Measurements from ENCODE around the gene PTPRG.

Gene PTPRG

DNA sequence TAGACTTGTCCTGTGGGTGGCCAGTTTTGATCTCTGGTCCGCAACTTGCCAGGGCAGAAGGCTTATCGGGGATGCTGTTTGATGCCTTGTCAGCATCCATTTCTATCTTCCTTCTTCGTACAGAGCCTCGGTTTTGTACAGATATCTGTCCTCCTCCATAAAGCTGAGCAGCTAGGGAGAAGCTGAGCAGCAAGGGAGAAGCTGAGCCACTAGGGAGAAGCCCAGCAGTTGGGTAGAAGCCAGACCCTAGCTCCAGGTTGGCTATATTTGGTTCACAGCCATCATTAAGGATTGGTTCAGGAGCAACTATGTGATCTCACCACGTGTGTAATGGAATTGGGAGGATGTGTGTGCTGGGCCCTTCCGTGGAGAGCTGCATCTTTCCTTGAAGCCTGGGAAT is 46.7 kb downstream of the PTPRG start:
- Histone ChIP-seq H3K27ac (ENCODE audit: low read depth, low read length) (no peak overlapping the region), H3K36me3 (ENCODE audit: insufficient read depth, low read length) (peaks cover 31% of the 10 kb centered on the region), H3K27me3 (ENCODE audit: insufficient read depth, low read length) (no peaks in the 10 kb centered on the region), H3K4me1 (ENCODE audit: insufficient read depth, low read length) (0 out of 2 replicates have a peak, but pooled peaks cover 5% of the 10 kb centered on the region), H3K9ac (ENCODE audit: low read depth, low read length) (no peak overlapping the region), H3K4me3 (ENCODE audit: low read length) (no peak overlapping the region), H3K9me3 (ENCODE audit: insufficient read depth, low read depth, low read length) (peaks cover 1% of the 10 kb centered on the region; the same call in 1 of the 2 replicates)
- WGBS, result 94% methylated on average over 6 of the region's 6 CpGs

- H3K27ac ChIP-seq (ENCODE audit: low read depth, low read length), result no peak overlapping the region
- no peaks in the 10 kb centered on the region for H3K27me3 ChIP-seq (ENCODE audit: insufficient read depth, low read length)
- no peak overlapping the region for H3K4me3 ChIP-seq (ENCODE audit: low read length)
- WGBS, result 83% methylated on average over 5 of the region's 5 CpGs
- no peak overlapping the region for H3K9ac ChIP-seq (ENCODE audit: low read depth, low read length)
- H3K9me3 ChIP-seq (ENCODE audit: insufficient read depth, low read depth, low read length), result no peaks in the 10 kb centered on the region
- H3K36me3 ChIP-seq (ENCODE audit: insufficient read depth, low read length), result peaks cover 26% of the 10 kb centered on the region
- 0 out of 2 replicates have a peak, but pooled peaks cover 5% of the 10 kb centered on the region for H3K4me1 ChIP-seq (ENCODE audit: insufficient read depth, low read length)
Observed at GRCh38 chr3:61608711-61609110, 47.3 kb downstream of the PTPRG start.

- H3K27ac ChIP-seq (ENCODE audit: low read depth, low read length), result no peak overlapping the region
- H3K27me3 ChIP-seq (ENCODE audit: insufficient read depth, low read length), result no peaks in the 10 kb centered on the region
- no peak overlapping the region for H3K9ac ChIP-seq (ENCODE audit: low read depth, low read length)
- peaks cover 23% of the 10 kb centered on the region for H3K36me3 ChIP-seq (ENCODE audit: insufficient read depth, low read length)
- H3K4me3 ChIP-seq (ENCODE audit: low read length), result no peak overlapping the region
- 96% methylated on average over 3 of the region's 3 CpGs for WGBS
- 0 out of 2 replicates have a peak, but pooled peaks cover 5% of the 10 kb centered on the region for H3K4me1 ChIP-seq (ENCODE audit: insufficient read depth, low read length)
- H3K9me3 ChIP-seq (ENCODE audit: insufficient read depth, low read depth, low read length), result no peaks in the 10 kb centered on the region
Observed at GRCh38 chr3:61610316-61610715, 48.9 kb downstream of the PTPRG start.

GRCh38 chr3:61612211-61613194 is 51.1 kb downstream of the PTPRG start:
- no peaks in the 10 kb centered on the region for H3K9me3 ChIP-seq (ENCODE audit: insufficient read depth, low read depth, low read length)
- H3K27ac ChIP-seq (ENCODE audit: low read depth, low read length), result no peak overlapping the region
- WGBS, result 85% methylated on average over 12 of the region's 13 CpGs
- peaks cover 10% of the 10 kb centered on the region for H3K4me1 ChIP-seq (ENCODE audit: insufficient read depth, low read length)
- H3K4me3 ChIP-seq (ENCODE audit: low read length), result no peak overlapping the region
- H3K36me3 ChIP-seq (ENCODE audit: insufficient read depth, low read length), result peaks cover 20% of the 10 kb centered on the region
- no peaks in the 10 kb centered on the region for H3K27me3 ChIP-seq (ENCODE audit: insufficient read depth, low read length)
- H3K9ac ChIP-seq (ENCODE audit: low read depth, low read length), result no peak overlapping the region

DNA sequence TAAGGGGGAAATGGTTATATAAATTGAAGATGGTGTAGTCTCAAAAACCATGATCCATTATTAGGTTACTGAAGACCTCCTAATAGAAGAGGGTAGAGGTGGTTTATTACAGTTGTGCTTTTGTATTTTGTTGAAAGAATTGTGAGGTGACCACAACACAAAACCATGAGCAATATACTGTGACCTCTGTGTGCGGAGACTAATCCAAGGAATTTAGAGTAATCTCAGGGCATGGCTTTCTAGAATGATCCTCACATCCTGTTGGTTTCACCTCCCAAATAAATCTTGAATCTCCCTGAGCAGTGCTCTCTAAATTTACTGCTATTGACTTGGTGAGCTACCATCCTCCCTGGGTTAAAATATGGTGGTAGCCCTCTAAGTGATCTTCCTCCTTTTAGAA is 52.3 kb downstream of the PTPRG start:
- H3K27me3 ChIP-seq (ENCODE audit: insufficient read depth, low read length), result no peaks in the 10 kb centered on the region
- H3K9ac ChIP-seq (ENCODE audit: low read depth, low read length), result no peak overlapping the region
- peaks cover 11% of the 10 kb centered on the region for H3K4me1 ChIP-seq (ENCODE audit: insufficient read depth, low read length)
- H3K36me3 ChIP-seq (ENCODE audit: insufficient read depth, low read length), result peaks cover 28% of the 10 kb centered on the region
- WGBS, result 100% methylated on average over 1 of the region's 1 CpG
- no peak overlapping the region for H3K4me3 ChIP-seq (ENCODE audit: low read length)
- no peaks in the 10 kb centered on the region for H3K9me3 ChIP-seq (ENCODE audit: insufficient read depth, low read depth, low read length)
- no peak overlapping the region for H3K27ac ChIP-seq (ENCODE audit: low read depth, low read length)

DNA sequence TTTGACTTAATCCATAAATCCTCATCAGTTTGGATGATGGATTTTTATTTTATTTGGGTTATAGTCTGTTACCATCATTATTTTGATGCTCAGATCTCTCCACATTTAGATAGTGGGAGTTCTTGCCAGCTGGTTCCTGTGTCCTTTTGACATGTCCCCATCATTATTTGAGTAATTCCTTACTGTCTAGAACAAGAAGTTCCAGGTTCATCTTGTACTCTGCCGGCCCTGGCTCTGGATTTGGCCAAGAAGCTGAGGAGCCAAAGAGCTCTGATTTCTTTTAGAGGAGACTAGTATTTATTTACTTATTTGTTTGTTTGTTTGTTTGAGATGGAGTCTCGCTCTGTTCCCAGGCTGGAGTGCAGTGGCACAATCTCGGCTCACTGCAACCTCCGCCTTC is 54.3 kb downstream of the PTPRG start:
- Histone ChIP-seq H3K4me1 (ENCODE audit: insufficient read depth, low read length) (peaks cover 11% of the 10 kb centered on the region), H3K27ac (ENCODE audit: low read depth, low read length) (no peak overlapping the region), H3K27me3 (ENCODE audit: insufficient read depth, low read length) (no peaks in the 10 kb centered on the region), H3K9ac (ENCODE audit: low read depth, low read length) (no peak overlapping the region), H3K9me3 (ENCODE audit: insufficient read depth, low read depth, low read length) (no peaks in the 10 kb centered on the region), H3K36me3 (ENCODE audit: insufficient read depth, low read length) (peaks cover 28% of the 10 kb centered on the region), H3K4me3 (ENCODE audit: low read length) (no peak overlapping the region)
- 96% methylated on average over 4 of the region's 4 CpGs for WGBS

DNA sequence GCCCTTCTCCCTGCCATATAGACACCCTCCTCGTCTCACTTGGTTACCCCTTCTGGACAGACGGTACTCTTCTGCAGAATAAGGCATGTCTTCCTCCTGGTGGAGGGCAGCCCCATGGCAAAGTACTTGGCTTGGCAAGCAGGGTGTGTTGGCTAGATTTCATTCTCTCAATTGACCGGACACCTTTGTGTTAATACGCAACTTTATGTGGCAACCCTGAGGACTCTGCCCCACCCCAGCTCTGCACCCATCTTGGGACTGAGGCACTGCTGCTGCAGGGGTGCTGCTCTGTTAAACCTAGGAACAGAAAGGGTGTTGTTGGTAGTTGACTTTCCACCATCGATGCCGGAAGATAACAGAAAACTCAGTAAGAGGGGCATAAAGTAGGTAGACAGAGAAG is 55.2 kb downstream of the PTPRG start:
- peak overlapping the region; percentile 41; the same call in 1 of the 2 replicates for H3K27ac ChIP-seq (ENCODE audit: low read depth, low read length)
- H3K4me1 ChIP-seq (ENCODE audit: insufficient read depth, low read length), result peaks cover 7% of the 10 kb centered on the region
- no peak overlapping the region for H3K4me3 ChIP-seq (ENCODE audit: low read length)
- H3K9me3 ChIP-seq (ENCODE audit: insufficient read depth, low read depth, low read length), result no peaks in the 10 kb centered on the region
- 94% methylated on average over 6 of the region's 6 CpGs for WGBS
- no peak overlapping the region for H3K9ac ChIP-seq (ENCODE audit: low read depth, low read length)
- peaks cover 28% of the 10 kb centered on the region for H3K36me3 ChIP-seq (ENCODE audit: insufficient read depth, low read length)
- H3K27me3 ChIP-seq (ENCODE audit: insufficient read depth, low read length), result no peaks in the 10 kb centered on the region

DNA sequence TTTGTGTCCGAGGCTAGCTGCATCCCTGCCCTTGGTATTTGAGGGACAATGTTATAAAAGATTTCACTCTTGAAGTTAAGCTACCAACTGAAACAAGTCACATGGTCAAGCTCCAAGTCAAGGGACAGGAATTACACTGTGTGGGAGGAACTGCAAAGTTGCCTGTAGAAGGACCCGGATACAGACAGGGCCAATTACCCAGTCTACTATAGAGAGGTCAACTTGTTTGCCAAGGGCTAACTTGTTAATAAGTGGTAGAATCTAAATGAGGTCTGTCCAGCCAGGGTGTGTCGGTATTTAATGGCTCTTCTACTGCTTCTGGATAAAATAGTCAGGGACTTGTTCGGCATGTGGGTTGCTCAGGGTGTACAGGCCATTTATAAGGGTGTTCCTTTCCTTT is 55.7 kb downstream of the PTPRG start:
- Histone ChIP-seq H3K27me3 (ENCODE audit: insufficient read depth, low read length) (no peaks in the 10 kb centered on the region), H3K36me3 (ENCODE audit: insufficient read depth, low read length) (peaks cover 31% of the 10 kb centered on the region), H3K4me1 (ENCODE audit: insufficient read depth, low read length) (peaks cover 9% of the 10 kb centered on the region), H3K4me3 (ENCODE audit: low read length) (no peak overlapping the region), H3K9ac (ENCODE audit: low read depth, low read length) (no peak overlapping the region), H3K27ac (ENCODE audit: low read depth, low read length) (no peak overlapping the region), H3K9me3 (ENCODE audit: insufficient read depth, low read depth, low read length) (no peaks in the 10 kb centered on the region)
- WGBS, result 86% methylated on average over 4 of the region's 4 CpGs

DNA sequence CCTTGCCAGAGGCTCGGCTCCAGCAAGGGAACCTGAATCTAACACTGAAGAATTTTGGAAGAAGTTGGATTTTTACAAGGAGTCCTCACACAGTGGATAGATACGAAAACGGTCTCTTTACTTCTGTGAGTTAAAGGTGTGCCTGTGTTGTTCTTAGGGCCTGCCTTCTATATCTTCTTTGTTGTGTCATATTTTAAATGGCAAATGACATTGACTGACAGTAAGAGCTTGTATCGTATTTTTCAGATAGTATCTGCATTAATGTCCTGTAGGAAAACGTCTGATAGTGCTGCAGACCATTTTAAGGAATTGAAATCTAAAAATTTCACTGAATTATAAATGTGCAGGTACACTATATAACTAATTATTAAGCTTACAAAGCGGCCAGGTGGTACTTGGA is 56.3 kb downstream of the PTPRG start:
- 88% methylated on average over 6 of the region's 6 CpGs for WGBS
- Histone ChIP-seq H3K27ac (ENCODE audit: low read depth, low read length) (no peak overlapping the region), H3K9ac (ENCODE audit: low read depth, low read length) (no peak overlapping the region), H3K4me3 (ENCODE audit: low read length) (no peak overlapping the region), H3K36me3 (ENCODE audit: insufficient read depth, low read length) (peaks cover 35% of the 10 kb centered on the region), H3K9me3 (ENCODE audit: insufficient read depth, low read depth, low read length) (no peaks in the 10 kb centered on the region), H3K4me1 (ENCODE audit: insufficient read depth, low read length) (peaks cover 11% of the 10 kb centered on the region), H3K27me3 (ENCODE audit: insufficient read depth, low read length) (no peaks in the 10 kb centered on the region)

GRCh38 chr3:61618231-61618630 is 56.9 kb downstream of the PTPRG start:
- no peak overlapping the region for H3K4me3 ChIP-seq (ENCODE audit: low read length)
- no peak overlapping the region for H3K27ac ChIP-seq (ENCODE audit: low read depth, low read length)
- no peaks in the 10 kb centered on the region for H3K9me3 ChIP-seq (ENCODE audit: insufficient read depth, low read depth, low read length)
- peaks cover 41% of the 10 kb centered on the region for H3K36me3 ChIP-seq (ENCODE audit: insufficient read depth, low read length)
- no peaks in the 10 kb centered on the region for H3K27me3 ChIP-seq (ENCODE audit: insufficient read depth, low read length)
- no peak overlapping the region for H3K9ac ChIP-seq (ENCODE audit: low read depth, low read length)
- WGBS, result 75% methylated on average over 2 of the region's 2 CpGs
- peaks cover 11% of the 10 kb centered on the region for H3K4me1 ChIP-seq (ENCODE audit: insufficient read depth, low read length)

- Histone ChIP-seq H3K27me3 (ENCODE audit: insufficient read depth, low read length) (no peaks in the 10 kb centered on the region), H3K4me1 (ENCODE audit: insufficient read depth, low read length) (peaks cover 11% of the 10 kb centered on the region), H3K4me3 (ENCODE audit: low read length) (no peak overlapping the region), H3K9ac (ENCODE audit: low read depth, low read length) (no peak overlapping the region), H3K27ac (ENCODE audit: low read depth, low read length) (no peak overlapping the region), H3K36me3 (ENCODE audit: insufficient read depth, low read length) (peaks cover 47% of the 10 kb centered on the region), H3K9me3 (ENCODE audit: insufficient read depth, low read depth, low read length) (no peaks in the 10 kb centered on the region)
- 87% methylated on average over 6 of the region's 6 CpGs for WGBS
Observed at GRCh38 chr3:61618871-61619270, 57.5 kb downstream of the PTPRG start.

Measured in HUES64 (cell line).